Activated CD4-positive, alpha-beta T cell treated with anti-CD3 and anti-CD28 coated beads, Interleukin-2, amount 10 ng/mL, durations not matched to agents 24 days and 14 days (primary cell): ENCODE results near the gene C6orf58. TPM values are rescaled to one million over a fixed set of nuclear protein-coding genes. Genes with fewer than 3 reads are reported as not detected.

Experiments used
- DNase-seq: peaks from one replicate; pipeline ENCODE4 v3.0.0; 2022
- H3K27ac Mint-ChIP-seq: one replicate; pipeline ENCODE4 v1.8.0; 2022; ENCODE audit warnings: mild to moderate bottlenecking, mixed read lengths
- H3K27me3 Mint-ChIP-seq: one replicate; pipeline ENCODE4 v1.8.0; 2022; ENCODE audit warnings: mixed read lengths
- H3K36me3 Mint-ChIP-seq: one replicate; pipeline ENCODE4 v1.8.0; 2022; ENCODE audit warnings: low read depth, mild to moderate bottlenecking, mixed read lengths
- H3K4me1 Mint-ChIP-seq: one replicate; pipeline ENCODE4 v1.8.0; 2021; ENCODE audit warnings: mixed read lengths
- H3K4me3 Mint-ChIP-seq: one replicate; pipeline ENCODE4 v1.8.0; 2022; ENCODE audit warnings: mild to moderate bottlenecking, moderate library complexity, mixed read lengths
- H3K9me3 Mint-ChIP-seq: one replicate; pipeline ENCODE4 v1.8.0; 2021; ENCODE audit warnings: mixed read lengths
- intact Hi-C: fragments of 100-400 bp; cut with micrococcal nuclease; formaldehyde crosslinking; loops from one replicate; pipeline ENCODE4 v1.15.1; 2023
- total RNA-seq: library from RNA; stranded (reverse); gene quantifications from 2 replicates; pipeline ENCODE4 v1.2.3, GENCODE V29; 2022

The C6orf58 gene
- total RNA-seq, result not detected in 2 replicates

DNA sequence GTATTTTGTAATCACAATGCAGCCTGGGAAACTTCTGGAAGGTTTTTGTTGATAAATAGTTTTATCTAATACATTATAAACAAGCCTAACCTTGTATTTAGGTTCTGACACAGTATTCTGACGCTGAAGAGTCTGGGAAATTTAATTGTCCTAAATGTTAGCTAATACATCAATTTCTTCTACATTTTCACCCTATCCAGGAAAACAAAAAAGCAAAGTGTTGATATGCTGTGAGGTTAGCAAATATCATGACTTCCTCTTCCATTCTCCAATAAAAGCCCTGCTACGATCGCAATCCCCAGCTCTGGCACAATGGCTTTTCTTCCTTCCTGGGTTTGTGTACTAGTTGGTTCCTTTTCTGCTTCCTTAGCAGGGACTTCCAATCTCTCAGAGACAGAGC, at the start of gene C6orf58:
Gene C6orf58 (plus strand): TSS at position 301 of the 400 bp plus-strand sequence. CDS start 12 bp downstream, at position 313.
- H3K4me1 Mint-ChIP-seq, result no peaks in the 10 kb centered on the region
- H3K9me3 Mint-ChIP-seq, result no peaks in the 10 kb centered on the region
- H3K36me3 Mint-ChIP-seq, result no peaks in the 10 kb centered on the region
- peaks cover 20% of the 10 kb centered on the region for H3K27me3 Mint-ChIP-seq
- H3K4me3 Mint-ChIP-seq, result no peak within 1 kb of the TSS
- no peak for DNase-seq
- intact Hi-C loops, result no loop called here
- no peak within 1 kb of the TSS for H3K27ac Mint-ChIP-seq

DNA sequence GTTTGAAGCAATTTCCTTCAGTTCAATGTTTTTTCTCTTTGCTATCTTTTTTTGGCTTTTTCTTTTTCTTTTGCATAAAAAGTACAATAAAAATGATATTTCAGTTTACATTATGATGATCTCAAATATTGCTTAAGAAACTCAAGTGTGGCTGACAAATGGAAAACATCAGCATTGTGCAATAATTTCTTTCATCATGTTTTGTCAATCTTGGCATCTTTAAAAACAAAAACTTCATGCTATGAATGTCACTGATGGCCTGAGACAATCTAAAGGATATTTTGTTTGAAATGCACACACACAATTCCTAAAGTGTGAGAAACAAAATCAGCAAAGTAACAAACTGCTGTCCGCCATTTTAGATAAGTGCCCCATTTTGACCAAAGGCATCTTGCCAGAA, 44.0 kb upstream of the C6orf58 start:
- Mint-ChIP-seq H3K4me3 (no peak overlapping the region), H3K27ac (no peak overlapping the region), H3K4me1 (no peaks in the 10 kb centered on the region), H3K36me3 (no peaks in the 10 kb centered on the region), H3K9me3 (no peaks in the 10 kb centered on the region), H3K27me3 (peaks cover 40% of the 10 kb centered on the region)
- no peak for DNase-seq
- intact Hi-C loops, result no loop called here

DNA sequence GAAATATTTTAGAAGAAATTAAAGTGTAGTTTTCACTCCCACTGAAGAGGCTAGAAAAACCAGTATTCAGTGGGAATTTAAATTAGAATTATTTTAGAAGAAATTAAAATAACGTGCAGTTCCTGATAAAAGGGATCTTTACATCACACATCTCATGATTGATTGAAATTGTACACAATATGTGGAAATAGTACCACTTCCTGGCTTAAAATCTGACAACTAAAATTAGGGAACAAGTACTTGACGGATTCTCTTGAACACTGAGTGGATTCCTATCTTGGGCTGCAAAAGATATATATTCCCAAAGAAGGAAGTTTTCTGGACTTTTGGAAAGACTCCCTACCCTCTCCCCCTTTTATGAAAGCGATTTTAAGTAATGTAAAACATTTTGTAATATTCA, 43.2 kb upstream of the C6orf58 start:
- intact Hi-C loops, result loop anchor here (2.0 kb wide), 1 partner anchor 15 kb away; the partner anchor contains the start of gene MTCL3

DNA sequence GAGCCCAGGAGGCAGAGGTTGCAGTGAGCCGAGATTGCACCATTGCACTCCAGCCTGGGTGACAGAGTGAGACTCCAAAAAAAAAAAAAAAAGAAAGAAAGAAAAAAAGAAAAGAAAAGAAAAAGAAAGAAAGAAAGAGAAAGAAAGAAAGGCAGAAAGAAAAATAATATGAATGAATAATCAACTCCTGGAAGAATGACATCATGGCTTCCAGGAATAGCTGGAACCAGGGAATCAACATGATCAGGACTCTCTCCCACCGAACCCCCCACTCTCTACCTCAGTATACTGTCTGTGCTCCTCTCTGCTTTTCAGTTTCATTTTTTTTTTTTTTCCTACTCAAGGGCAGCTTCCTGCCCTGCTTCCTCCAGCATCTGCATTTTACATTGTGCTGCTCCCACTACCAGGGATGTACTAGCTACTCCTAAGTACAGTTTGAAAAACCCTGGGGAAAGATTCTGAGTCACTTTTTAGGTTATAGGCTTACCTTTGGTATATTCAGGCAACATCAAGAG, 38.2 kb upstream of the C6orf58 start:
- peaks cover 3% of the 10 kb centered on the region for H3K4me1 Mint-ChIP-seq
- H3K4me3 Mint-ChIP-seq, result no peak overlapping the region
- H3K27ac Mint-ChIP-seq, result no peak overlapping the region
- DNase-seq, result no peak
- H3K9me3 Mint-ChIP-seq, result no peaks in the 10 kb centered on the region
- H3K36me3 Mint-ChIP-seq, result no peaks in the 10 kb centered on the region
- H3K27me3 Mint-ChIP-seq, result peaks cover 31% of the 10 kb centered on the region
- intact Hi-C loops, result loop anchor here (1.0 to 2.0 kb wide), 4 partner anchors 23 to 352 kb away; no protein-coding TSS in a partner anchor

More for the DNA sequence above, 43.2 kb upstream of the C6orf58 start:
- Mint-ChIP-seq H3K27me3 (peaks cover 39% of the 10 kb centered on the region), H3K4me3 (no peak overlapping the region), H3K36me3 (no peaks in the 10 kb centered on the region), H3K4me1 (no peaks in the 10 kb centered on the region), H3K27ac (no peak overlapping the region), H3K9me3 (no peaks in the 10 kb centered on the region)
- no peak for DNase-seq

DNA sequence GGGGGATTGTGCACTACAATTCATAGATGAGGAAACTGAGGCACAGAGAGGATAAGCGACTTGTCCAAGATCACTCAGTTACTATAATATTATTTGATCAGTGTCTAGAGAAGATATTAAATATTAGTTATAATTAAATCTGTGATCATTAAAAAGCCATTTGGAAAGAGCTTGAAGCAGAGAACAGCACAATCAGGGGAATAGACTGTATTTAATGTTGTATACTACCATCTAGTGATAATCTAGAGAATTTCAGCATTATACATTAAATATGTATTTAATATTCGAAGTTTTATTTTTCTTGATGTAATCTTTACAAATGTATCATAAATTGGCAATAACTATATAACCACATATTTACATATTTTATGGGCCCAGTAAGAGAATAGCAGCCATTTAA, 37.7 kb upstream of the C6orf58 start:
- peaks cover 3% of the 10 kb centered on the region for H3K4me1 Mint-ChIP-seq
- intact Hi-C loops, result loop anchor here (1.0 to 2.0 kb wide), 4 partner anchors 23 to 352 kb away; no protein-coding TSS in a partner anchor
- H3K9me3 Mint-ChIP-seq, result no peaks in the 10 kb centered on the region
- H3K27ac Mint-ChIP-seq, result no peak overlapping the region
- no peak for DNase-seq
- H3K27me3 Mint-ChIP-seq, result peaks cover 27% of the 10 kb centered on the region
- no peaks in the 10 kb centered on the region for H3K36me3 Mint-ChIP-seq
- H3K4me3 Mint-ChIP-seq, result no peak overlapping the region

DNA sequence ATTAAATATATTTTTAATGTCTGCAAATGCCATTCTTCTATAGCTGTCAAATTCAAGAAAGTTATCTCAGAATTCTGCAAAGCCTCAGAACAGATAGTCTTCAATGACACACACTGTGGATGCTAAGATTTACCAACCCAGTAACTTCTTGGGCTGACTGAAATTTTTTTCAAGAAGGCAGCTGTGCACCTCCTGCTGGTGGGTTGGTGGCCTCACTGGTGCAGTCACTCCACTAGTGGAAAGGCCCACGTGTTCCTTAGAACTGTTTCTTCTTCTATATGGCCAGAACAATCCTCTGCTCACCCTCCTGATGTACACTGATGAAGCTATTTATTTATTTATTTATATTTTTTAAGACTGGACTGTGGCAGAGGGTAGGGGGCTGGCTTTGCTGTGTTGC, 29.8 kb upstream of the C6orf58 start:
- Mint-ChIP-seq H3K36me3 (no peaks in the 10 kb centered on the region), H3K4me1 (no peaks in the 10 kb centered on the region), H3K27ac (no peak overlapping the region), H3K27me3 (peaks cover 32% of the 10 kb centered on the region), H3K9me3 (no peaks in the 10 kb centered on the region), H3K4me3 (no peak overlapping the region)
- intact Hi-C loops, result no loop called here
- peak; percentile 69 for DNase-seq

DNA sequence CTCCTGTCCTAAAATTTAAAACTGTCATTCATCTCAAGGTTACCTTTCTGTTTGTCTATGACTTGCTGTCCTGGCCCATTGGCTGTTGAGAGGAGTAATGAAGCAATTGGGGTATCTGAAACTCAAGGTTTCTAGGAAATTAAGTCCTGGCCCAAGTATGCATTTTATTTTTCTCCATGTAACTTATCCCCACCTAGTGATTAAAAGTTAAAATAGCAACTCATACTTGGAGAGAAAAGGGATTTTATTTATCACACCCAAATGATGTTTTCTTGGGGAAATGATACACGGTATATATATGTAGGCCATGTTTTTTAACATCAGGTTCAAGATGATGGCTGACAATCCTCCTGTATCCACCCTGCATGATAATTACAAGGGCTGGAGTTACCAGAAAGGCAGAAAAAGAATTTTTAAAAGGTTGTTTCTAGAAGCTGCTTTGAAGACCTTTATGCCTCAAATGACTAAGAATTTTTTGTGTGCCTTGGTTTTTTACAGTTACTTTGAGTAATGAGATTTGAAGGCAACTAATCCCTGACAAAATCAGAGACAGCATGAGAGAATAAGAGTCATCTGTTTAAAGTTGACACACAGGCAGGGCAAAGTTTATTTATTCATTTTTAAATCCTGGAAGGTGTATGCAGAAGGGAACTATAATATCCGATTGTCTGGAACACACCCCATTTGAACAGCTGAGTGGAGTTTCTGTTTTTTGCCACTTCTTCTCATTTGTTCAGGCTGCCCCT, 28.9 kb upstream of the C6orf58 start:
- peaks cover 35% of the 10 kb centered on the region for H3K27me3 Mint-ChIP-seq
- intact Hi-C loops, result no loop called here

DNA sequence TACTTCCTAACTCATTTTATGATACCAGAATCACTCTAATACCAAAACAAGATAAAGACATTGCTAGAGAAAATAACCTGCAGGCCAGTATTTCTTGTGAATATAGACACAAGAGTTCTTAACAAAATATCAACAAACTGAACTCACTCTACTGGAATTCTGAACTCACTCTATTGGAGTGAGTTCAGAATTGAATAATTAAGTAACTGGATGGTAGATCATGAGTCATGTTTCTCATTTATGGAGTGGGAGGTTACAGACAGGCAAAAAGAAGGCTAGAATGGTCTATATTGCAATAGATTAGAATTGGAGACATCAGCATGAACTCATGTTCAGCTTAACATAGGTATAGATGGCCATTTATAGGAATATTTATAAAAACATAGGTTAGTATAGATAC, 26.6 kb upstream of the C6orf58 start:
- Mint-ChIP-seq H3K27me3 (peaks cover 32% of the 10 kb centered on the region), H3K36me3 (no peaks in the 10 kb centered on the region), H3K4me1 (no peaks in the 10 kb centered on the region), H3K4me3 (no peak overlapping the region), H3K27ac (no peak overlapping the region), H3K9me3 (no peaks in the 10 kb centered on the region)
- intact Hi-C loops, result no loop called here
- DNase-seq, result no peak

More for the DNA sequence above, 28.9 kb upstream of the C6orf58 start:
- Mint-ChIP-seq H3K27ac (no peak overlapping the region), H3K9me3 (no peaks in the 10 kb centered on the region), H3K36me3 (no peaks in the 10 kb centered on the region), H3K4me1 (no peaks in the 10 kb centered on the region), H3K4me3 (no peak overlapping the region)
- DNase-seq, result no peak

DNA sequence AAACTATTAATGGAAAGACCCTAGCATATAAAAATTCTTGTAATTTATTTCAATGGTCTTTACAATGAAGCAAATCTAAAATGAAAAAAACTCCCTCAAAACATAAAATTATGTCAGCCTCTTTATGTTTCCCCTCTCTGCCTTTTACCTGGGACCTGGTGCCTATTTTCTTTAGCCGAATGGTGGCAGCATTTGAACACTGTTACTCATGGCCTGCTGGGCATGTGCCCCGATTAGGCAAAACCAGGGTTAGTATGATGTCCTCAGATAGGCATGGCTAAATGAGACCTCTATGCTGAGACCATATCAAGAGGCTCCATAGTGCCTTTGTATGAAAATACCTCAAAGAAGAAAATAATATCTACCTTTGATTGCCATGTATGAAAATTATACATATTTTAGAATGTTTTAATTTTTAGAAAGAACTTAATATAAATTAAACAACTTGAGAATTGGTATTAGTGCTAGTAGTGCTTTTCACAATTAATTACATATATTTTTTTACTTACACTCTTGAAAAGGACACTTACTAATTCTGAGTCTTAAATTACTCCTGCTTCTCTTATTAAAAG, 22.5 kb upstream of the C6orf58 start:
- Mint-ChIP-seq H3K36me3 (no peaks in the 10 kb centered on the region), H3K27ac (no peak overlapping the region), H3K9me3 (no peaks in the 10 kb centered on the region), H3K27me3 (peaks cover 30% of the 10 kb centered on the region), H3K4me1 (no peaks in the 10 kb centered on the region), H3K4me3 (no peak overlapping the region)
- DNase-seq, result peak; percentile 70
- intact Hi-C loops, result loop anchor here (1.0 kb wide), 1 partner anchor 89 kb away; no protein-coding TSS in a partner anchor

DNA sequence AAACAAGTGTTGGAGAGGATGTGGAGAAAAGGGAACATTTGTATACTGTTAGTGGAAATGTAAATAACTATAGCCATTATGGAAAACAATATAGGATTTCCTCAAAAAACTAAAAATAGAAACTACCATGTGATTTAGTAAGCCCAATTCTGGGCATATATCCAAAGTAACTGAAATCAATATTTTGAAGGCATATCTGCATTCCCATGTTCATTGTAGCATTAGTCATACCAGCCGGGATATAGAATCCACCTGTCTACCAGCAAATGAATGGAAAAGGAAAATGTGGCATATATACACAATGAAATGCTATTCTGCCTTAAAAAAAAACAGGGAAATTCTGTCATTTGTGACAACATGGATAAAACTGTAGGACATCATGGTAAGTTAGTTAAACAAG, 15.3 kb upstream of the C6orf58 start:
- DNase-seq, result no peak
- Mint-ChIP-seq H3K9me3 (no peaks in the 10 kb centered on the region), H3K27me3 (peaks cover 14% of the 10 kb centered on the region), H3K4me1 (no peaks in the 10 kb centered on the region), H3K36me3 (no peaks in the 10 kb centered on the region), H3K27ac (no peak overlapping the region), H3K4me3 (no peak overlapping the region)
- intact Hi-C loops, result no loop called here

DNA sequence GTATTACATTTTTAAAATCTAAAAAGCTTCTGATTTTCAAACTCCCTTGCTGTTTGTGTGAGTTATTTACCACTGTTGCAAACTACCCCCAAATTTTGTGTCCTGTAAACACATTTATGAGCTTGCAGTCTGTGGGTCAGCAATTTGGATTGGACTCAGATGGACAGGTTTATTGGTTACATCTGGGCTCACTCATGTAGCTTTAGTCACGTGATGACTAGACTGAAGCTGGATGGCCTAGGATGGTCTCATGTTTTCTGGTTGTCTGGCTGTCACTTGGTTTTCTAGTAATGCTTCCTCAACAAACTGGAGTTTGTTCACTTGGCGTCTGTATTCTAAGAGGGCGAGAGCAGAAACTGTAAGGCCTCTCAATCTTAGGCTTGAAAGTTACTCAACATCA, 12.2 kb upstream of the C6orf58 start:
- Mint-ChIP-seq H3K27me3 (peaks cover 14% of the 10 kb centered on the region), H3K4me3 (no peak overlapping the region), H3K36me3 (no peaks in the 10 kb centered on the region), H3K9me3 (no peaks in the 10 kb centered on the region), H3K4me1 (no peaks in the 10 kb centered on the region), H3K27ac (no peak overlapping the region)
- intact Hi-C loops, result no loop called here
- no peak for DNase-seq

DNA sequence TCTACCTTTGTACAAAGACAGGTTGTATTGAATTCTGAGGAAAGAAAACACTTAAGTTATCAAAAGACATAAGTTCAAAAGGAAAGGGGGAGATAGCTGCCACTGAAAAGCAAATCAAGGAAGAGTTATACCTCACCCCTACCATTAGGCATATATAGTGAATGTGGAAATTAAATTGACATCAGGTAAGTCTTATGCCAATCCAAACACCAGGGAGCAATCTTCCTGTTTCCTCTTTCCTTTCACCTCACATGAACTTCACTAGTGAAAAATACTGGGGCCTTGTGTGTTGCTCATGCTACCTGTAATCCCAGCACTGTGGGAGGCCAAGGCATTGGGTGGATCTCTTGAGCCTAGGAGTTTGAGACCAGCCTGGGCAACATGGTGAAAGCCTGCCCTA, 10.9 kb upstream of the C6orf58 start:
- no peak overlapping the region for H3K4me3 Mint-ChIP-seq
- peaks cover 11% of the 10 kb centered on the region for H3K27me3 Mint-ChIP-seq
- intact Hi-C loops, result no loop called here
- H3K9me3 Mint-ChIP-seq, result no peaks in the 10 kb centered on the region
- H3K36me3 Mint-ChIP-seq, result no peaks in the 10 kb centered on the region
- H3K4me1 Mint-ChIP-seq, result peaks cover 6% of the 10 kb centered on the region
- no peak for DNase-seq
- H3K27ac Mint-ChIP-seq, result no peak overlapping the region

DNA sequence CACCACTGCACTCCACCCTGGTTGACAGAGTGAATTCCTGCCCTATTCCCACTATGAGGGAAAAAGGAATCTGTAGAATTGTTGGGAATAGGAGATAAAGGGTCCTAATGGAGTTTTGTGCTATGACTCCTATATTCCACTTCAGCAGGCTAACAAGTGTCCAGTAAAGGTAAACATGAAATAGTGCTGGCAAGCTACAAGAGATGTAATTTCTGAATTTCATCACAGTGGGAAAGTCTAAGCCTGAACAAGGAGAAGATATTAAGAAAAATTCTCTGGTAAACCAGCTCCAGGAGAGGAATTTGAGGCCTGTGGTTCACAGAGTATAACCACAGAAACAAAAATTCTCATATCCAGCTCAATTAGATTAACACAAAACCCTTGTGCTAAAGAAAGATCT, 10.3 kb upstream of the C6orf58 start:
- Mint-ChIP-seq H3K27me3 (peaks cover 9% of the 10 kb centered on the region), H3K4me3 (no peak overlapping the region), H3K27ac (no peak overlapping the region), H3K36me3 (no peaks in the 10 kb centered on the region), H3K4me1 (peaks cover 10% of the 10 kb centered on the region), H3K9me3 (no peaks in the 10 kb centered on the region)
- intact Hi-C loops, result no loop called here
- DNase-seq, result no peak

DNA sequence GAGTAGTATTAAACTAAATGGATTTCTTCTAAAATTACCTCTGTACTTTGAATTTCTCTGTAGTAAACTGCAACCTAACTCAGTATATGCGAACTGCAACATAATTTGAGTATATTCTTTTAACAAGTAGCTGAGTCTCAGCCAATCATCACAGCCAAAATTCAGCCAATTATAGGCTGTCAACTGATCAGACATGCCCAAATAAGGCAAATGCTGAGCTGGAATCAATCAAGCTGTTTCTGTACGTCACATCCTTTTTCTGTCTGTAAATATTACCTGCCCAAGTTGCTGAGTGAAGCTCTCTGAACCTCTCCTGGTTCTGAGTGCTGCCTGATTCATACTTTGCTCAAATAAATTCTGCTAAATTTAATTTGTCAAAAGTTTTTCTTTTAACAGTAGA, 9.5 kb upstream of the C6orf58 start:
- Mint-ChIP-seq H3K4me3 (no peak overlapping the region), H3K36me3 (no peaks in the 10 kb centered on the region), H3K27ac (no peak overlapping the region), H3K9me3 (no peaks in the 10 kb centered on the region), H3K4me1 (peaks cover 10% of the 10 kb centered on the region), H3K27me3 (peaks cover 5% of the 10 kb centered on the region)
- DNase-seq, result no peak
- intact Hi-C loops, result no loop called here
